ENCODE data around the gene LYST. TPM values are rescaled to one million over a fixed set of nuclear protein-coding genes. Genes with fewer than 3 reads are reported as not detected.

The LYST gene
- total RNA-seq, 4 donors from 2014 or later = 48.0 to 62.8 (median 61.0) TPM

DNA sequence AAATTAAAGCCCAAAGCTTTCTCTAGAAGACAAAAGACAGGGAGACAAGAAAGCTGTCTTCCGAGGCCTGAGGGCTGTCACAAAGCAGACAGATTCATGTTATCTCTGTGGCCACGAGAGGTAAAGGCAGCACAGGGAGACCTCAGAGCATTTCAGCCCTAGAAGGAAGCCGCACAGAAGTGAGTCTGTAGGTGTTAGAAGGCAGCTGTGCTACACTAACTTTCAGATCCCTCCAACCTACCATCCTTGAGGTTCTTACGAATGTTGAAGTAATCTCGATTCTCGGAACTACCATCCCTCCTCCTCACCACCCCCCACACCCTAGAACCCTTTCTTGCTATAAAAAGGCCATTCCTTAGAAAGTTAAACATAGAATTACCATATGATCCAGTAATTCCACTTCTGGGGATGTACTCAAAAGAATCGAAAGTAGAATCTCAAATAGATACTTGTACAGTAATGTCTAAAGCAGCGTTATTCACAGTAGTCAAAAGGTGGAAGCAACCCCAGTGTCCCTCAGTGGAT, 21.5 kb upstream of the LYST start:
- Histone ChIP-seq H3K27ac (no peak overlapping the region), H3K9me3 (no peaks in the 10 kb centered on the region), H3K36me3 (no peaks in the 10 kb centered on the region), H3K4me1 (peaks cover 0 to 7% (median 4%) of the 10 kb centered on the region in 4 donors), H3K27me3 (no peaks in the 10 kb centered on the region), H3K4me3 (no peak overlapping the region)
- WGBS, 2 donors = 89 to 97% methylated on average over 8 of the region's 8 CpGs
- no peak for DNase-seq (ENCODE audit: low spot score in 2 of 2)
- TF ChIP-seq, protein P1, sequence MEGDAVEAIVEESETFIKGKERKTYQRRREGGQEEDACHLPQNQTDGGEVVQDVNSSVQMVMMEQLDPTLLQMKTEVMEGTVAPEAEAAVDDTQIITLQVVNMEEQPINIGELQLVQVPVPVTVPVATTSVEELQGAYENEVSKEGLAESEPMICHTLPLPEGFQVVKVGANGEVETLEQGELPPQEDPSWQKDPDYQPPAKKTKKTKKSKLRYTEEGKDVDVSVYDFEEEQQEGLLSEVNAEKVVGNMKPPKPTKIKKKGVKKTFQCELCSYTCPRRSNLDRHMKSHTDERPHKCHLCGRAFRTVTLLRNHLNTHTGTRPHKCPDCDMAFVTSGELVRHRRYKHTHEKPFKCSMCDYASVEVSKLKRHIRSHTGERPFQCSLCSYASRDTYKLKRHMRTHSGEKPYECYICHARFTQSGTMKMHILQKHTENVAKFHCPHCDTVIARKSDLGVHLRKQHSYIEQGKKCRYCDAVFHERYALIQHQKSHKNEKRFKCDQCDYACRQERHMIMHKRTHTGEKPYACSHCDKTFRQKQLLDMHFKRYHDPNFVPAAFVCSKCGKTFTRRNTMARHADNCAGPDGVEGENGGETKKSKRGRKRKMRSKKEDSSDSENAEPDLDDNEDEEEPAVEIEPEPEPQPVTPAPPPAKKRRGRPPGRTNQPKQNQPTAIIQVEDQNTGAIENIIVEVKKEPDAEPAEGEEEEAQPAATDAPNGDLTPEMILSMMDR (IDR thresholded peaks at IDR 0.05) = no peak
- no peak for TF ChIP-seq EP300 (IDR thresholded peaks at IDR 0.05)

GRCh38 chr1:235887676-235888075, 21.0 kb upstream of the LYST start:
- DNase-seq (ENCODE audit: low spot score in 2 of 2) = no peak
- 77 to 83% methylated on average over 2 of the region's 2 CpGs for WGBS, 2 donors
- Histone ChIP-seq H3K4me3 (no peak overlapping the region), H3K36me3 (no peaks in the 10 kb centered on the region), H3K27ac (no peak overlapping the region), H3K9me3 (no peaks in the 10 kb centered on the region), H3K4me1 (peaks cover 0 to 12% (median 4%) of the 10 kb centered on the region in 4 donors), H3K27me3 (no peaks in the 10 kb centered on the region)
- TF ChIP-seq, protein P1 (IDR thresholded peaks at IDR 0.05) = no peak
- TF ChIP-seq POLR2A (IDR thresholded peaks at IDR 0.05) (no peak), EP300 (IDR thresholded peaks at IDR 0.05) (no peak)

GRCh38 chr1:235885655-235886262, 19.1 kb upstream of the LYST start:
- no peaks in the 10 kb centered on the region for H3K27me3 ChIP-seq
- no peaks in the 10 kb centered on the region for H3K9me3 ChIP-seq
- TF ChIP-seq, protein P1 (IDR thresholded peaks at IDR 0.05) = no peak
- no peak for TF ChIP-seq POLR2A (IDR thresholded peaks at IDR 0.05)
- TF ChIP-seq EP300 (IDR thresholded peaks at IDR 0.05) = no peak
- peaks cover 0 to 24% (median 6%) of the 10 kb centered on the region in 4 donors for H3K4me1 ChIP-seq
- no peak for DNase-seq (ENCODE audit: low spot score in 2 of 2)
- H3K36me3 ChIP-seq = no peaks in the 10 kb centered on the region
- H3K27ac ChIP-seq = no peak overlapping the region
- H3K4me3 ChIP-seq = no peak overlapping the region
- WGBS, 2 donors = 73 to 75% methylated on average over 3 of the region's 3 CpGs

GRCh38 chr1:235883261-235883927, 16.7 kb upstream of the LYST start:
- Histone ChIP-seq H3K4me3 (peak overlapping the region in 2 of 4 donors; percentile 10 to 34), H3K4me1 (peaks cover 0 to 30% (median 6%) of the 10 kb centered on the region in 4 donors), H3K27ac (peak overlapping the region in 3 of 4 donors; percentile 62 to 84 (median 79)), H3K9me3 (no peaks in the 10 kb centered on the region), H3K36me3 (no peaks in the 10 kb centered on the region), H3K27me3 (no peaks in the 10 kb centered on the region)
- 14 to 22% methylated on average over 12 of the region's 12 CpGs for WGBS, 2 donors
- TF ChIP-seq POLR2A (IDR thresholded peaks at IDR 0.05) (peak in 1 of 2 donors; percentile 43), EP300 (IDR thresholded peaks at IDR 0.05) (peak in 1 of 2 donors; percentile 90)
- TF ChIP-seq, protein P1 (IDR thresholded peaks at IDR 0.05) = no peak
- DNase-seq (ENCODE audit: low spot score in 2 of 2) = peak; percentile 87 to 94

DNA sequence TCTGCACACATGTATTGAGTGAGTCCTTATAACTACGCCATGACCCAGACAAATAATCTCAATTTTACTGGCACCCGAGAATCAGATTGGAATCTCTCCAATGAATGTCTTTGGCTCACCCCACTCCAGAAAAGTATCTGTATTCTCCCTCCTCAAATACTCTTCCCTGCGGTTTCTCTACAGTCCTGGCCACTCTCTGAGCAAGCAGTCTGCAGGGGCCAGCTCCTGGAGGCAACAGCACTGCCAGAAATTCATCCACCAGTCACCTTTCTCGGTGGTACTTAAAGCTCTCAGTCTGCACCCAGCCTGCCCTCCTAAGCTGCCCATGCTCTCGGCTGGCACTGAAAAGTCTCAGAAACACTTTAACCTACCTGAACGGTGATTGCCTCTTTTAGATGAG, 16.1 kb upstream of the LYST start:
- Histone ChIP-seq H3K27ac (peak overlapping the region in 3 of 4 donors; percentile 62 to 84 (median 77)), H3K4me3 (peak overlapping the region in 2 of 4 donors; percentile 10 to 34)
- 65 to 77% methylated on average over 6 of the region's 6 CpGs for WGBS, 2 donors

More for the DNA sequence above, 16.1 kb upstream of the LYST start:
- Histone ChIP-seq H3K4me1 (peaks cover 0 to 30% (median 6%) of the 10 kb centered on the region in 4 donors), H3K36me3 (no peaks in the 10 kb centered on the region), H3K27me3 (no peaks in the 10 kb centered on the region), H3K9me3 (no peaks in the 10 kb centered on the region)
- DNase-seq (ENCODE audit: low spot score in 2 of 2) = no peak
- TF ChIP-seq POLR2A (IDR thresholded peaks at IDR 0.05) (no peak), EP300 (IDR thresholded peaks at IDR 0.05) (no peak)
- TF ChIP-seq, protein P1 (IDR thresholded peaks at IDR 0.05) = no peak

Data from tibial nerve (tissue), 4 donors.